Lung (tissue), 12 donors: ENCODE results near the gene PDZK1IP1. TPM values are rescaled to one million over a fixed set of nuclear protein-coding genes. Genes with fewer than 3 reads are reported as not detected.
"Not testable (repeated sequence)": the region's sequence is repeated elsewhere in the genome, so short reads cannot be mapped to it uniquely, and the experiment has no call there.

Experiments
- ATAC-seq: fragments of 200-7000 bp; cut with Tn5 transposase; one replicate; pipeline ENCODE4 v1.9.1; 2020; ENCODE audit warnings: moderate number of reproducible peaks; ENCODE audit not compliant: insufficient read depth, low FRiP score
- DNase-seq, 3 donors: peaks; one replicate each; pipeline ENCODE4 v3.0.0-alpha.2; 2013 to 2017
- H3K27ac ChIP-seq, 2 donors: one replicate each; pipeline ENCODE4 v1.5.1; 2013; ENCODE audit warnings: mild to moderate bottlenecking in 2 of 2, moderate library complexity in 2 of 2, control low read depth in 1 of 2, inconsistent platforms in 1 of 2, low read depth in 1 of 2, low read length in 1 of 2
- H3K27me3 ChIP-seq, 3 donors: one replicate each; pipeline ENCODE4 v1.5.1; 2013; ENCODE audit warnings: low read length in 2 of 3; ENCODE audit not compliant: control insufficient read depth in 3 of 3, insufficient read depth in 3 of 3
- H3K36me3 ChIP-seq, 4 donors: one replicate each; pipeline ENCODE4 v1.5.1; 2013; ENCODE audit warnings: low read length in 4 of 4, mild to moderate bottlenecking in 1 of 4, moderate library complexity in 1 of 4; ENCODE audit not compliant: control insufficient read depth in 4 of 4, insufficient read depth in 4 of 4
- H3K4me1 ChIP-seq, 5 donors: one replicate each; pipeline ENCODE4 v1.5.1; 2013; ENCODE audit warnings: low read length in 5 of 5, mild to moderate bottlenecking in 2 of 5, moderate library complexity in 1 of 5; ENCODE audit not compliant: control insufficient read depth in 5 of 5, insufficient read depth in 5 of 5
- H3K4me3 ChIP-seq: one replicate; pipeline ENCODE4 v1.5.1; 2013; ENCODE audit warnings: mild to moderate bottlenecking, control low read depth, moderate library complexity
- H3K9ac ChIP-seq, 2 donors: one replicate each; pipeline ENCODE4 v1.5.1; 2013; ENCODE audit warnings: low read length in 2 of 2, control low read depth in 1 of 2; ENCODE audit not compliant: insufficient read depth in 1 of 2
- H3K9me3 ChIP-seq, 4 donors: one replicate each; pipeline ENCODE4 v1.5.1; 2013; ENCODE audit warnings: low read length in 3 of 4, mild to moderate bottlenecking in 1 of 4, moderate library complexity in 1 of 4; ENCODE audit not compliant: control insufficient read depth in 4 of 4, insufficient read depth in 3 of 4
- WGBS, 2 donors: extraction: QIAGEN DNeasy Blood & Tissue Kit; methylation state at CpG; one replicate each; pipeline ENCODE4 v1.1.7; 2013; 5-methylcytosine and 5-hydroxymethylcytosine counted together
- polyA plus RNA-seq, 2 donors: library from polyadenylated mRNA; stranded (reverse); fragments of 200-250 nt; gene quantifications; one replicate each; pipeline ENCODE4 v1.2.1, GENCODE V29; 2013
- total RNA-seq, 2 donors: library from RNA; depleted of rRNA in 1 of 2; stranded (reverse); fragments of >200 nt in 1 of 2; gene quantifications; one replicate each; pipeline ENCODE4 v1.2.1, GENCODE V29; 2014 to 2021
- TF ChIP-seq, protein P1 (sequence below): IDR thresholded peaks from 2 replicates; pipeline ENCODE4 v1.5.1; 2012; ENCODE audit warnings: mild to moderate bottlenecking; ENCODE audit errors: control extremely low read depth, extremely low read depth
- donor health status: control.
- donor health status: control.
- donor health status: Bipolar disorder and iron deficiency.
- donor health status: healthy.
- donor health status: DM: yes; HTN: yes; CAD: no.

The PDZK1IP1 gene
- total and polyA plus RNA-seq, 4 donors = 44.8 to 324 (median 70.6) TPM

DNA sequence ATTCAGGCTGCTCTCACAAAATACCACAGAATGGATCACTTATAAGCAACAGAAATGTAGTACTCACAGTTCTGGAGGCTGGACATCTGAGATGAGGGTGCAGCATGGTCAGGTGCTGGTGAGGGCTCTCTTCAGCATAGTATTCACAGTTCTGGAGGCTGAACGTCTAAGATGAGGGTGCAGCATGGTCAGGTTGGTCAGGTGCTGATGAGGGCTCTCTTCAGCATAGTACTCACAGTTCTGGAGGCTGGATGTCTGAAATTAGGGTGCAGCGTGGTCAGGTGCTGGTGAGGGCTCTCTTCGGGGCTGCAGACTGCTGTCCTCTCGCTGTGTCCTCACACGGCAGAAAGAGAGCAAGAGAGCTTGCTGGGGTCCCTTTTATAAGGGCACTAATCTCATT, 17.1 kb downstream of the PDZK1IP1 start:
- H3K36me3 ChIP-seq = no peaks in the 10 kb centered on the region
- no peaks in the 10 kb centered on the region for H3K27me3 ChIP-seq
- peaks cover 0 to 15% (median 0%) of the 10 kb centered on the region in 5 donors for H3K4me1 ChIP-seq
- no peak for DNase-seq
- TF ChIP-seq, protein P1, sequence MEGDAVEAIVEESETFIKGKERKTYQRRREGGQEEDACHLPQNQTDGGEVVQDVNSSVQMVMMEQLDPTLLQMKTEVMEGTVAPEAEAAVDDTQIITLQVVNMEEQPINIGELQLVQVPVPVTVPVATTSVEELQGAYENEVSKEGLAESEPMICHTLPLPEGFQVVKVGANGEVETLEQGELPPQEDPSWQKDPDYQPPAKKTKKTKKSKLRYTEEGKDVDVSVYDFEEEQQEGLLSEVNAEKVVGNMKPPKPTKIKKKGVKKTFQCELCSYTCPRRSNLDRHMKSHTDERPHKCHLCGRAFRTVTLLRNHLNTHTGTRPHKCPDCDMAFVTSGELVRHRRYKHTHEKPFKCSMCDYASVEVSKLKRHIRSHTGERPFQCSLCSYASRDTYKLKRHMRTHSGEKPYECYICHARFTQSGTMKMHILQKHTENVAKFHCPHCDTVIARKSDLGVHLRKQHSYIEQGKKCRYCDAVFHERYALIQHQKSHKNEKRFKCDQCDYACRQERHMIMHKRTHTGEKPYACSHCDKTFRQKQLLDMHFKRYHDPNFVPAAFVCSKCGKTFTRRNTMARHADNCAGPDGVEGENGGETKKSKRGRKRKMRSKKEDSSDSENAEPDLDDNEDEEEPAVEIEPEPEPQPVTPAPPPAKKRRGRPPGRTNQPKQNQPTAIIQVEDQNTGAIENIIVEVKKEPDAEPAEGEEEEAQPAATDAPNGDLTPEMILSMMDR = no peak
- no peak overlapping the region for H3K4me3 ChIP-seq
- H3K27ac ChIP-seq = no peak overlapping the region
- no peaks in the 10 kb centered on the region for H3K9me3 ChIP-seq
- 85 to 91% methylated on average over 5 of the region's 5 CpGs for WGBS, 2 donors
- H3K9ac ChIP-seq = no peak overlapping the region
- no peak for ATAC-seq

DNA sequence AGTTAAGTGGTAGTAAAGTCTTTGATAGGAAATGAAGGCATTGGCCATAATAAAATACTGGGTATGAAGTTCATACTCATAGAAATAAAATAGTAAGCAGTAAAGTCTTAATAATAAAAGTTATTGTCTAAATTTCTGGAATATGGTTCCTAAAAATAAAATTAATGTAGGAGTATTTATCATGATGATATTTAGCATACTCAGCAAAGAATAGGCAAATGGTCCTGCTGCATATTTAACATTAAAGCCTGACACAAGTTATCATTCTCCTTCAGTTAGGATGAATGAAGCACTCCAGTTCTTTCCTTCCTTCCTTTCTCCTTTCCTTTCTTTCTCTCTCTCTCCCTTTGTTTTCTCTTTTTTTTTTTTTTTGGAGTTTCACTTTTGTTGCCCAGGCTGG, 25.3 kb downstream of the PDZK1IP1 start:
- no peaks in the 10 kb centered on the region for H3K36me3 ChIP-seq
- ATAC-seq (no peak), DNase-seq (no peak)
- H3K9ac ChIP-seq = no peak overlapping the region
- TF ChIP-seq, protein P1 = no peak
- H3K27ac ChIP-seq = no peak overlapping the region
- no peak overlapping the region for H3K4me3 ChIP-seq
- H3K4me1 ChIP-seq = peaks cover 0 to 1% (median 0%) of the 10 kb centered on the region in 5 donors
- H3K27me3 ChIP-seq = no peaks in the 10 kb centered on the region
- peaks cover 0 to 2% (median 0%) of the 10 kb centered on the region in 4 donors for H3K9me3 ChIP-seq

DNA sequence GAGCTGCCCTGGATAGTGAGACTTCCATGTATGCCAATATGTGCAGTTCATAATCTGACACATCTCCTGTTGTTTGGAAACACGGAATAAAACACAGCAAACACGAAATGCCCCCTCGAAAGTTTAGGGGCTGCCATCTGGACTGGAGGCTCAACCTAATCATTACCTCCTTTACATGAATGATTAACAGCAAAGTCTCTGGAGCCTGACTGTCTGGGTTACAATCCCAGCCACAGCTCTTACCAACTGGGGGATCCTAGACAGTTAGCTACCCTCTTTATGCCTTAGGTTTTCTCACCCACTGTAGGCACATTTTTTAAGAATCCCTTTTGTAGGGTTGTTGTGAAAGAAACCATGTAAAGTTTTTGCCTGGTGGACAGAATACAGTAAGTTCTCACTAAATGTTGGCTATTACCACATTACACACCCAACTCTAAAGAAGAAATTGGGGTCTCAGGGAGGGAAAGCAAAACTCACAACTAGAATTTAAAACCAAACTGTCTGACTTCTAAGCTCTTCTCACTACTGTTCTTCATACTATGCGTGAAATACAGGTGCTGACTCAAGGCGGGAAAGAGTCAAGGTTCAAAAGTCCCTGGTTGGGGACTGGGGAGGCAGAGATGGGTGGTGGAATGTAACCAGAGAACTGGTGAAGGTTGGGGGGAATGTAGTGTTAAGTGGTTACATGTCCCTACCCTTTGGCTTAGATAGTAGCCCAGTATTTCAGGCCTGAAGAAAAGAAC, 28.4 kb downstream of the PDZK1IP1 start:
- DNase-seq (no peak), ATAC-seq (no peak)
- TF ChIP-seq, protein P1 = no peak
- Histone ChIP-seq H3K27ac (no peak overlapping the region), H3K9ac (no peak overlapping the region), H3K27me3 (no peaks in the 10 kb centered on the region), H3K36me3 (no peaks in the 10 kb centered on the region), H3K9me3 (peaks cover 0 to 2% (median 0%) of the 10 kb centered on the region in 4 donors), H3K4me1 (peaks cover 0 to under 1% (median 0%) of the 10 kb centered on the region in 5 donors), H3K4me3 (no peak overlapping the region)
- WGBS, 2 donors = 84 to 86% methylated on average over 5 of the region's 5 CpGs

DNA sequence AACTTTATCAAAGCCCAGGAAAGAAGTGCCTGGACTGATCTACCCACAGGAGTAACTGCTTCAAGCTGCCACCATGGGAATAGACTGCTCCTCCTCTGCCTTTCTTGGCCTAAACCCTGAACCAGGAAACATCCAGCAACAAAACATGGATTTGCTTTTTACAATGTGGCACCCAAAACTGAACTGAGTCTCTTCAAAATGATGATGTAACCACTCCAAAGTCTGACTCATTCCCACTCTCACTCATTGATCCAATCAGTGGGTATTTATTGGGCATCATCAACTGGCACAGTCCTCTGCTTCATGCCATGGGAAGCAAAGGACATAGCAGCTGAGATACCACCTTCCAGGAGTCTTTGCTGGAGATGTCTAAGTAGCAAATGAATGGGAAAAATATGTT, 29.1 kb downstream of the PDZK1IP1 start:
- no peak for DNase-seq
- Histone ChIP-seq H3K9me3 (peaks cover 0 to 2% (median 0%) of the 10 kb centered on the region in 4 donors), H3K27me3 (no peaks in the 10 kb centered on the region)

DNA sequence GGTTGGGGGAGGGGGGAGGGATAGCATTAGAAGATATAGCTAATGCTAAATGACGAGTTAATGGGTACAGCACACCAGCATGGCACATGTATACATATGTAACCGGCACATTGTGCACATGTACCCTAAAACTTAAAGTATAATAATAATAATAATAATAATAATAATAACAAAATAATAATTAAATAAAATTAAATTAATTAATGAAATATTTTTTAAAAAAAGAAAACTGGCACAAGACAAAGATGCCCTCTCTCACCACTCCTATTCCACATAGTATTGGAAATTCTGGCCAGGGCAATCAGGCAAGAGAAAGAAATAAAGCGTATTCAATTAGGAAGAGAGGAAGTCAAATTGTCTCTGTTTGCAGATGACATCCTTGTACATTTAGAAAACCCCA, 31.9 kb downstream of the PDZK1IP1 start:
- DNase-seq, H3K27me3 ChIP-seq: not testable (repeated sequence)
- 85 to 87% methylated on average over 3 of the region's 3 CpGs for WGBS, 2 donors

More for the DNA sequence above, 29.1 kb downstream of the PDZK1IP1 start:
- TF ChIP-seq, protein P1 = no peak
- Histone ChIP-seq H3K4me1 (no peaks in the 10 kb centered on the region), H3K9ac (no peak overlapping the region), H3K27ac (no peak overlapping the region), H3K36me3 (no peaks in the 10 kb centered on the region), H3K4me3 (no peak overlapping the region)
- no peak for ATAC-seq

More for the DNA sequence above, 31.9 kb downstream of the PDZK1IP1 start:
- ATAC-seq, H3K36me3 ChIP-seq, H3K9ac ChIP-seq, H3K4me3 ChIP-seq, H3K4me1 ChIP-seq, H3K27ac ChIP-seq, H3K9me3 ChIP-seq: not testable (repeated sequence)
